Measurements from ENCODE around the gene AHSG. TPM values are rescaled to one million over a fixed set of nuclear protein-coding genes. Genes with fewer than 3 reads are reported as not detected.

The AHSG gene
- total and polyA plus RNA-seq, 10 of the 15 experiments (the other 5 are each of a cell fraction or from before 2014, with no cell fraction given) = 0.06 to 0.90 (median 0.15) TPM; not detected in 7

DNA sequence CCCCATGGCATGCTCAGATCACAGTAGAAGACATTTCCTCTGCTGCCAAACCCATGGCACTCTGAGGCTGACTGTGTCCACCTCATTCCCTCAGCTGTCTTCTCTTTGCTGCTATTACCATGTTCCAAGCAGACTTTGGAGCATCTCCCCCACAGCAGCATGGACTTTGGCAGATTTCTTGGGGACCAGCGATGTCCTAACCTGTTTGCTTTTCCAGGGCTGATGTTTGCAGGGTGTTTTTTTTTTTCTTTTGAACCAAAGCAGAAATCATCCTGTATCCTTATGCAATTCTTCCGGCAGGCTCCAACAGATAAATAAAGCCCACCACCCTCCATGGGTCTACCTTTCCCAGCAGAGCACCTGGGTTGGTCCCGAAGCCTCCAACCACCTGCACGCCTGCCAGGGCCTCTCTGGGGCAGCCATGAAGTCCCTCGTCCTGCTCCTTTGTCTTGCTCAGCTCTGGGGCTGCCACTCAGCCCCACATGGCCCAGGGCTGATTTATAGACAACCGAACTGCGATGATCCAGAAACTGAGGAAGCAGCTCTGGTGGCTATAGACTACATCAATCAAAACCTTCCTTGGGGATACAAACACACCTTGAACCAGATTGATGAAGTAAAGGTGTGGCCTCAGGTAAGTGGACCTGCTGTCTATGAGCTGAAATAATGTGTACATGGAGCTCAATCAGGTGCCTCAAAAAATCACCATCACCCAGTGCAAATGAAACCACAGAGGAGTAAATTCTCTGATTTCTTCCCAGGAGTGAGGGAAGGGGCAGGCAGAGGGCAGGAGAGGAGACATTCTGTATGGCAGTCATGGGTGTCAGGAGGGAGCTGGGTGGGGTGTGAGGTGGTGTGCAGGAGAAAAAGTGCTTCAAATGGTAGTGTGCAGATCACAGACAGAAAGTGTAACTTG lies at the start of gene AHSG (continued):
- TF ChIP-seq IKZF2 (IDR thresholded peaks at IDR 0.05) (no peak), RCOR1 (conservative IDR thresholded peaks at IDR 0.05; ENCODE audit: low read depth, low read length) (no peak), ZBTB40 (IDR thresholded peaks at IDR 0.05; ENCODE audit: borderline replicate concordance) (no peak)

DNA sequence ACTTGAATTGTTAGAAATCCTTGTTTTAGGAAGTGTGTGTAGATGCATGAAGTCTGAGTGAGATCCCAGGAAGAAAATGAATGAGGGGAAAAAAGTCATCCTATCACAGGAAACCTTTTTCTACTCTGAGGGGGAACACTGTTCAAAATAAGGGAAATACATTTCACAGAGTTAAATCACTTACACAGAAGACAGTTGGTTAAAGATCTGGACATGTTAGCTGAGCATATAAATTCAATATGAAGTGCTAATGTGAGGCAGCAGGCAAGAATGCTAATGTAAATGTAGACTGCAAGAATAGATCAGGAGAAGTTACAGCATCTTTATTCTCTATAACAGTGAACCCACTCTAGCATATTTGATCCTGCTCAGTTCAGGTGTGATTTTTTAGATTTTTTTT lies 48.3 kb upstream of the AHSG start:
- H3K27me3 ChIP-seq (replicated peaks in 1 of 2; ENCODE audit: control insufficient read depth in 2 of 2, insufficient read depth in 2 of 2, low read length in 1 of 2) = no peaks in the 10 kb centered on the region
- intact Hi-C loops (cut with micrococcal nuclease; ENCODE audit: unreplicated experiment) (no loop called here), in situ Hi-C loops (cut with MboI) (no loop called here)
- ChIA-PET CTCF (interaction anchor here (1.3 to 3.2 kb wide), 7 partner anchors 9 to 621 kb away, joined by 3 to 16 read pairs (median 4); no protein-coding TSS in a partner anchor), POLR2A (interaction anchor here (4.0 kb wide), 1 partner anchor 30 kb away, joined by 17 read pairs; no protein-coding TSS in a partner anchor), RAD21 (ENCODE audit: unreplicated experiment) (interaction anchor here (0.5 to 1.8 kb wide), 2 partner anchors 140 to 581 kb away, joined by 4 read pairs; no protein-coding TSS in a partner anchor), SMC1A (ENCODE audit: uncharacterized antibody, unreplicated experiment) (interaction anchor here (1.1 to 5.1 kb wide), 4 partner anchors 25 to 320 kb away, joined by 3 to 36 read pairs (median 5); no protein-coding TSS in a partner anchor)
- peaks cover 6% of the 10 kb centered on the region for H3K4me1 ChIP-seq (ENCODE audit: control insufficient read depth, insufficient read depth, low read length)
- no peaks in the 10 kb centered on the region for H3K9me3 ChIP-seq (replicated peaks; ENCODE audit: control insufficient read depth, insufficient read depth, low read length)
- no peak overlapping the region for H3K4me3 ChIP-seq
- no peak overlapping the region for H3K27ac ChIP-seq (ENCODE audit: control insufficient read depth, insufficient read depth)
- H3K79me2 ChIP-seq (ENCODE audit: control insufficient read depth, insufficient read depth, low read length) = peaks cover 27% of the 10 kb centered on the region
- 0 out of 2 replicates have a peak overlapping the region, but pooled peaks have one; percentile 7 for H3K4me2 ChIP-seq (ENCODE audit: control insufficient read depth, insufficient read depth)
- no peaks in the 10 kb centered on the region; a peak in 2 of 4 replicates for H3K36me3 ChIP-seq (ENCODE audit: control insufficient read depth in 2 of 2, insufficient read depth in 2 of 2, low read length in 1 of 2)
- DNase-seq (ENCODE audit: low read depth, low spot score) = no peak
- no peak for FAIRE-seq
- no peak overlapping the region for H2AFZ ChIP-seq (ENCODE audit: control insufficient read depth, low read depth, low read length)
- BruUV-seq (replicated peaks) = no TSS peak
- ATAC-seq = no peak
- no peak overlapping the region for H3K9ac ChIP-seq (ENCODE audit: control insufficient read depth, insufficient read depth, low read length)
- no peaks in the 10 kb centered on the region for H4K20me1 ChIP-seq (ENCODE audit: control insufficient read depth, insufficient read depth)
- no peak for TF ChIP-seq STAT3 (IDR thresholded peaks at IDR 0.05; ENCODE audit: low read depth, low read length)
- TF ChIP-seq SUPT20H (IDR thresholded peaks at IDR 0.05; ENCODE audit: borderline replicate concordance, control insufficient read depth, low read depth, low read length) = no peak
- no peak for TF ChIP-seq NR2F1 (conservative IDR thresholded peaks at IDR 0.05)
- TF ChIP-seq, protein P1, sequence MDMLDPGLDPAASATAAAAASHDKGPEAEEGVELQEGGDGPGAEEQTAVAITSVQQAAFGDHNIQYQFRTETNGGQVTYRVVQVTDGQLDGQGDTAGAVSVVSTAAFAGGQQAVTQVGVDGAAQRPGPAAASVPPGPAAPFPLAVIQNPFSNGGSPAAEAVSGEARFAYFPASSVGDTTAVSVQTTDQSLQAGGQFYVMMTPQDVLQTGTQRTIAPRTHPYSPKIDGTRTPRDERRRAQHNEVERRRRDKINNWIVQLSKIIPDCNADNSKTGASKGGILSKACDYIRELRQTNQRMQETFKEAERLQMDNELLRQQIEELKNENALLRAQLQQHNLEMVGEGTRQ (IDR thresholded peaks at IDR 0.05; ENCODE audit: borderline replicate concordance, low read depth, low read length) = no peak
- TF ChIP-seq MYB (IDR thresholded peaks at IDR 0.05; ENCODE audit: borderline replicate concordance, low read depth, low read length) = no peak
- TF ChIP-seq NFYB (IDR thresholded peaks at IDR 0.05; ENCODE audit: insufficient read depth, low read depth, low read length) = no peak
